Ishikawa (cell line): ENCODE results near the gene VWDE.

Experiments used
- CEBPB ChIP-seq: IDR thresholded peaks from 2 replicates; pipeline ENCODE4 v1.6.1; 2012
- CREB1 ChIP-seq: IDR thresholded peaks from 2 replicates; pipeline ENCODE4 v1.6.1; 2012; ENCODE audit warnings: low read depth
- EGR1 ChIP-seq: IDR thresholded peaks from 2 replicates; pipeline ENCODE4 v1.6.1; 2012
- EP300 ChIP-seq: IDR thresholded peaks from 2 replicates; pipeline ENCODE4 v1.6.1; 2012; ENCODE audit warnings: borderline replicate concordance
- FOXM1 ChIP-seq: IDR thresholded peaks from 2 replicates; pipeline ENCODE4 v1.6.1; 2012; ENCODE audit warnings: low read depth, borderline replicate concordance
- NFIC ChIP-seq: IDR thresholded peaks from 2 replicates; pipeline ENCODE4 v1.6.1; 2012
- RAD21 ChIP-seq: IDR thresholded peaks from 2 replicates; pipeline ENCODE4 v1.6.1; 2012; ENCODE audit warnings: low read depth
- TAF1 ChIP-seq: IDR thresholded peaks from 2 replicates; pipeline ENCODE4 v1.6.1; 2012; ENCODE audit warnings: low read depth, mild to moderate bottlenecking
- TCF12 ChIP-seq: IDR thresholded peaks from 2 replicates; pipeline ENCODE4 v1.6.1; 2012; ENCODE audit warnings: low read depth
- TEAD4 ChIP-seq: IDR thresholded peaks from 2 replicates; pipeline ENCODE4 v1.6.1; 2012
- YY1 ChIP-seq: IDR thresholded peaks from 2 replicates; pipeline ENCODE4 v1.6.1; 2012; ENCODE audit warnings: low read depth
- ZBTB7A ChIP-seq: IDR thresholded peaks from 2 replicates; pipeline ENCODE4 v1.6.1; 2012; ENCODE audit warnings: low read depth
- TF ChIP-seq, protein P1 (sequence below): IDR thresholded peaks from 2 replicates; pipeline ENCODE4 v1.6.1; 2012; ENCODE audit warnings: low read depth, mild to moderate bottlenecking
- TF ChIP-seq, protein P2 (sequence below): IDR thresholded peaks from 2 replicates; pipeline ENCODE4 v1.6.1; 2012
- TF ChIP-seq, protein P3 (sequence below): IDR thresholded peaks from 2 replicates; pipeline ENCODE4 v1.6.1; 2012

The VWDE gene

DNA sequence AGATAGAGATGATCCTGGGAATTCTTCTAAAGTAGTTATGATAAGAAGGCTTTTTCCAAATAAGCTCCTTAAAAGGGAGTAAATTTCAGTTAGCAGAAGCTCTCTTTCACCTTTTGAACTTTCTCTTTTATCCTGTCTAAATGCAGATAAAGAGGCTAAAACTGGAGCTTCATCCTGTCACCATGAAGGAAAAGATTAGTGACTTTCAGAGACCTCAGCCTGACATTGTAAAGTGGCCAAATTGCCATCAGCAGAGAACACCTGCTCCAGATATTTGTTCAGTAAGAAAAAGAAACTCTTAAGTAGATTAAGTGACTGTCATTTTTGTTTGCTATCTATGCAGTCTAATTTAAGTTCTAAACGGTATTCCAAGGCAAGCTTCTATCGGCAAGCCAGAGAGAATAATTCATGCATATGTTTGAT lies 18.3 kb downstream of the VWDE start:
- TF ChIP-seq FOXM1 (no peak), YY1 (no peak), EP300 (no peak), CEBPB (no peak), EGR1 (no peak), RAD21 (no peak), TEAD4 (no peak), TCF12 (no peak), TAF1 (no peak), NFIC (no peak), CREB1 (no peak), ZBTB7A (no peak)
- TF ChIP-seq, protein P1, sequence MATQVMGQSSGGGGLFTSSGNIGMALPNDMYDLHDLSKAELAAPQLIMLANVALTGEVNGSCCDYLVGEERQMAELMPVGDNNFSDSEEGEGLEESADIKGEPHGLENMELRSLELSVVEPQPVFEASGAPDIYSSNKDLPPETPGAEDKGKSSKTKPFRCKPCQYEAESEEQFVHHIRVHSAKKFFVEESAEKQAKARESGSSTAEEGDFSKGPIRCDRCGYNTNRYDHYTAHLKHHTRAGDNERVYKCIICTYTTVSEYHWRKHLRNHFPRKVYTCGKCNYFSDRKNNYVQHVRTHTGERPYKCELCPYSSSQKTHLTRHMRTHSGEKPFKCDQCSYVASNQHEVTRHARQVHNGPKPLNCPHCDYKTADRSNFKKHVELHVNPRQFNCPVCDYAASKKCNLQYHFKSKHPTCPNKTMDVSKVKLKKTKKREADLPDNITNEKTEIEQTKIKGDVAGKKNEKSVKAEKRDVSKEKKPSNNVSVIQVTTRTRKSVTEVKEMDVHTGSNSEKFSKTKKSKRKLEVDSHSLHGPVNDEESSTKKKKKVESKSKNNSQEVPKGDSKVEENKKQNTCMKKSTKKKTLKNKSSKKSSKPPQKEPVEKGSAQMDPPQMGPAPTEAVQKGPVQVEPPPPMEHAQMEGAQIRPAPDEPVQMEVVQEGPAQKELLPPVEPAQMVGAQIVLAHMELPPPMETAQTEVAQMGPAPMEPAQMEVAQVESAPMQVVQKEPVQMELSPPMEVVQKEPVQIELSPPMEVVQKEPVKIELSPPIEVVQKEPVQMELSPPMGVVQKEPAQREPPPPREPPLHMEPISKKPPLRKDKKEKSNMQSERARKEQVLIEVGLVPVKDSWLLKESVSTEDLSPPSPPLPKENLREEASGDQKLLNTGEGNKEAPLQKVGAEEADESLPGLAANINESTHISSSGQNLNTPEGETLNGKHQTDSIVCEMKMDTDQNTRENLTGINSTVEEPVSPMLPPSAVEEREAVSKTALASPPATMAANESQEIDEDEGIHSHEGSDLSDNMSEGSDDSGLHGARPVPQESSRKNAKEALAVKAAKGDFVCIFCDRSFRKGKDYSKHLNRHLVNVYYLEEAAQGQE = no peak
- TF ChIP-seq, protein P2, sequence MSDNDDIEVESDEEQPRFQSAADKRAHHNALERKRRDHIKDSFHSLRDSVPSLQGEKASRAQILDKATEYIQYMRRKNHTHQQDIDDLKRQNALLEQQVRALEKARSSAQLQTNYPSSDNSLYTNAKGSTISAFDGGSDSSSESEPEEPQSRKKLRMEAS = no peak
- TF ChIP-seq, protein P3, sequence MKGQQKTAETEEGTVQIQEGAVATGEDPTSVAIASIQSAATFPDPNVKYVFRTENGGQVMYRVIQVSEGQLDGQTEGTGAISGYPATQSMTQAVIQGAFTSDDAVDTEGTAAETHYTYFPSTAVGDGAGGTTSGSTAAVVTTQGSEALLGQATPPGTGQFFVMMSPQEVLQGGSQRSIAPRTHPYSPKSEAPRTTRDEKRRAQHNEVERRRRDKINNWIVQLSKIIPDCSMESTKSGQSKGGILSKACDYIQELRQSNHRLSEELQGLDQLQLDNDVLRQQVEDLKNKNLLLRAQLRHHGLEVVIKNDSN = no peak

DNA sequence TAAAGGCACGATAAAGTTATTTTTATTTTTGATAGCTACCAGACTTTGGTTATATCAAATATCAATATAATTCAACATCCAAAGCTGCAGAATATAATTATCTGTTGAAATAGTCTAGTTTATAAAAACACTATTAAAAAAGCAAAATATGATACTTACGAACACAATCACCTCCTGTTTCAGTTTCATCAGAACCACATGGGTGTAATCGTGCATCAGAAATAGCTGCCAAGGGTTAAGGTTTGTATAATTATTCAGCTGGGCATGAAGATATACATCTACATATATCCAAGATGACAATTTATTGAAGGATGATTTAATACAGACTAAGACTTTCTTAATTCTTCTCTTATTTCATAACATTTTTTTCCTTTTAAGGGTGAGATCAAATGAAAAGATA lies 20.3 kb downstream of the VWDE start:
- TF ChIP-seq YY1 (no peak), RAD21 (no peak), CREB1 (no peak), TEAD4 (no peak), TAF1 (no peak), TCF12 (no peak), NFIC (no peak), FOXM1 (no peak), EP300 (no peak)
- TF ChIP-seq, protein P2 = no peak
- TF ChIP-seq, protein P1 = no peak

DNA sequence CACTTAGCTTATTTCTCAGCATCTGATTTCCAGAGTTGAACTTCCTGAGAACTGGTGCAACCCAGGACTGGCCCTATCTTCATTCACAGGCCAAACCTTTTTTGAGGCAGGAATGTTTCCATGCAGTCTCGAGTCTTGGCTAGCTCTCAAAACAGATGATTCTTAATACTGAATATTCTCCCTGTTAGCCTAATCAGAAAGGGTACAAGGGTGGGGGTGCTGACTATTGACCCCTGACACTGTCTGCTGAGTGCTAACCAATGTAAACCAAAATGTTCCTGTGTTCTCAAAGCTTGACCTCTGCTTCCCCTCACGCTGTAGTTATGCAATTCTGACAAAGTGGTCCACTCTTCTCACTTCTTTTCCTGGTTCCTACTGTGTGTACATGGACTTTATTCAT lies 25.3 kb downstream of the VWDE start:
- TF ChIP-seq RAD21 (no peak), YY1 (no peak), TAF1 (no peak), NFIC (no peak)

DNA sequence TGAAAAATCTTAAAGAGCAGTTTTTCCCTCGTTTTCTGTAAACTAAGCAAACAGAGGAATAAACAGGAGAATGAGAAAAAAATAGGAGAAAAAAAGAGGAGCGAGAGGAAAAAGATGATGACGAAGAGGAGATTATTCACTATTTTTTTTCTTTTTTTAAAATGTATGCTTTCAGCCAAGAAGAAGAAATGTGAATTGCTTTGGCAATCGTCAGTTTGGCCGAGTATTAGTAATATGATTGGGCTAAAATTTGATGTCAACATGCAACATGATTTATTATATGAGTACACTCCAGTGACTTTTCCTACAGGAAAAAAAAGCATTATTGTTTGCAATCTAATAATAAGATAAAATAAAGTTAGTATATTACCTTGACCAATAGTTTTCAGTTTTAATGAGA lies 26.3 kb downstream of the VWDE start:
- TF ChIP-seq EGR1 (no peak), NFIC (no peak), FOXM1 (no peak), TEAD4 (no peak), CEBPB (no peak), YY1 (no peak), TAF1 (no peak)
- TF ChIP-seq, protein P1 = no peak
- TF ChIP-seq, protein P2 = no peak
- TF ChIP-seq, protein P3 = no peak
